ENCODE data around the gene HSPH1.

DNA sequence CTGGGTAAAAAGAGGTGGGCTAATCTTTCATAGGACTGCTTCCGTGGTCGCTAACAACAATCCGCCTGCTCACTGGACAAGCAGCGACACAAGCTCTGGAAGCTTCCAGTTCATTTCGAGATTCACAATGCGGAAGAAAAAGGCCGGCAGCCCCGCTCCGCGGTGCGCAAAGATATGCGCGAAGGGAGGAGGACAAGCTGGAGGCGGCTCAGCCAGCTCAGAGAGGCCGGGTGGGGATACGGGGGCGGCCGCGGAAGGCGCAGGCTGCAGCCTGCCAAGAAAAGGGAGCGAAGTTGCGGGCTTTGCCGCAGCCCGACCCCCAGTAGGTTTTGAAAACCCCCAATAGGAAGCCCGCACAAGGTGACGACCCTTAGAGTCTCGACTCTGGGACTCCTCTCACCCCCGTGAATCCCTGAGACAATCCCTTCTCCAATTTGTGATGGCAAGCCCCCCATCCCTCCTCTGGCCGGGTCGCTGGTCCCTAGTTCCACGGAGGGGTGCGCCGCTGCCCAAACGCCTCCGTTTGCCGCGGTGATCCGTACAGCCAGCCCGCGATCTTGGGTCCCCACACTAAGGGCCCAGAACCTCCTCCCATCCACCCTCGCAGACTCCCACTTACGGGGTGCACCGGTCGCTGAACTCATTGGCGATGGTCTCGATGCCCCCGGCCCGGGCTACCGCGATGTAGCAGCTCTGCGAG lies 697 bp downstream of the HSPH1 start:
- TF ChIP-seq, protein P1, sequence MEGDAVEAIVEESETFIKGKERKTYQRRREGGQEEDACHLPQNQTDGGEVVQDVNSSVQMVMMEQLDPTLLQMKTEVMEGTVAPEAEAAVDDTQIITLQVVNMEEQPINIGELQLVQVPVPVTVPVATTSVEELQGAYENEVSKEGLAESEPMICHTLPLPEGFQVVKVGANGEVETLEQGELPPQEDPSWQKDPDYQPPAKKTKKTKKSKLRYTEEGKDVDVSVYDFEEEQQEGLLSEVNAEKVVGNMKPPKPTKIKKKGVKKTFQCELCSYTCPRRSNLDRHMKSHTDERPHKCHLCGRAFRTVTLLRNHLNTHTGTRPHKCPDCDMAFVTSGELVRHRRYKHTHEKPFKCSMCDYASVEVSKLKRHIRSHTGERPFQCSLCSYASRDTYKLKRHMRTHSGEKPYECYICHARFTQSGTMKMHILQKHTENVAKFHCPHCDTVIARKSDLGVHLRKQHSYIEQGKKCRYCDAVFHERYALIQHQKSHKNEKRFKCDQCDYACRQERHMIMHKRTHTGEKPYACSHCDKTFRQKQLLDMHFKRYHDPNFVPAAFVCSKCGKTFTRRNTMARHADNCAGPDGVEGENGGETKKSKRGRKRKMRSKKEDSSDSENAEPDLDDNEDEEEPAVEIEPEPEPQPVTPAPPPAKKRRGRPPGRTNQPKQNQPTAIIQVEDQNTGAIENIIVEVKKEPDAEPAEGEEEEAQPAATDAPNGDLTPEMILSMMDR (IDR thresholded peaks at IDR 0.05; ENCODE audit: extremely low read depth in 1 of 2, insufficient read depth in 1 of 2, low read depth in 1 of 2, low read length in 2 of 2), result no peak
- TF ChIP-seq, protein P2, sequence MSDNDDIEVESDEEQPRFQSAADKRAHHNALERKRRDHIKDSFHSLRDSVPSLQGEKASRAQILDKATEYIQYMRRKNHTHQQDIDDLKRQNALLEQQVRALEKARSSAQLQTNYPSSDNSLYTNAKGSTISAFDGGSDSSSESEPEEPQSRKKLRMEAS (IDR thresholded peaks at IDR 0.05; ENCODE audit: insufficient read depth, insufficient read length), result no peak
- TF ChIP-seq POLR2AphosphoS5 (IDR thresholded peaks at IDR 0.05; ENCODE audit: insufficient read depth, low read depth, low read length), result no peak

Data from endothelial cell of umbilical vein (primary cell).